Measurements from ENCODE around the gene PPIA. TPM values are rescaled to one million over a fixed set of nuclear protein-coding genes. Genes with fewer than 3 reads are reported as not detected.
A peak's percentile ranks its signal among the peaks of the same experiment; 100 is the strongest.
"Not testable (repeated sequence)": the region's sequence is repeated elsewhere in the genome, so short reads cannot be mapped to it uniquely, and the experiment has no call there.

Gene PPIA
- total RNA-seq, 1 experiment from 2014 or later, result 9,490 TPM

DNA sequence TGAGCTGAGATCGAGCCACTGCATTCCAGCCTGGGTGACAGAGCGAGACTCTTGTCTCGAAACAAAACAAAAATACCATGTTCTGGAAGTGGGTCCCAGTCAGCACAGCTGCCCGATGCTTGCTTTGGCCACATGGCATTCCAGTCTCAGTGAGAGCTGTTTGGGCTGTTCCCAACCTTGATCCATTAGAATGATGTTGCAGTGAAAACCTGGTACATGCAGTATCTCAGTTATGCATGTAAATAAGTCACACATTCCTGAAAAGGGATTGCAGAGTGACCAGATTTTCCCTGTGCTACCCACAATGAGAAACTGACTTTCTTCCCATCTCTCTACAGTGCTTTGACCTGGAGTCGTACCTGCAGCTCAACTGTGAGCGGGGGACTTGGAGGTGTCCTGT lies 32.4 kb upstream of the PPIA start:
- no peak for DNase-seq (ENCODE audit: low read depth)

DNA sequence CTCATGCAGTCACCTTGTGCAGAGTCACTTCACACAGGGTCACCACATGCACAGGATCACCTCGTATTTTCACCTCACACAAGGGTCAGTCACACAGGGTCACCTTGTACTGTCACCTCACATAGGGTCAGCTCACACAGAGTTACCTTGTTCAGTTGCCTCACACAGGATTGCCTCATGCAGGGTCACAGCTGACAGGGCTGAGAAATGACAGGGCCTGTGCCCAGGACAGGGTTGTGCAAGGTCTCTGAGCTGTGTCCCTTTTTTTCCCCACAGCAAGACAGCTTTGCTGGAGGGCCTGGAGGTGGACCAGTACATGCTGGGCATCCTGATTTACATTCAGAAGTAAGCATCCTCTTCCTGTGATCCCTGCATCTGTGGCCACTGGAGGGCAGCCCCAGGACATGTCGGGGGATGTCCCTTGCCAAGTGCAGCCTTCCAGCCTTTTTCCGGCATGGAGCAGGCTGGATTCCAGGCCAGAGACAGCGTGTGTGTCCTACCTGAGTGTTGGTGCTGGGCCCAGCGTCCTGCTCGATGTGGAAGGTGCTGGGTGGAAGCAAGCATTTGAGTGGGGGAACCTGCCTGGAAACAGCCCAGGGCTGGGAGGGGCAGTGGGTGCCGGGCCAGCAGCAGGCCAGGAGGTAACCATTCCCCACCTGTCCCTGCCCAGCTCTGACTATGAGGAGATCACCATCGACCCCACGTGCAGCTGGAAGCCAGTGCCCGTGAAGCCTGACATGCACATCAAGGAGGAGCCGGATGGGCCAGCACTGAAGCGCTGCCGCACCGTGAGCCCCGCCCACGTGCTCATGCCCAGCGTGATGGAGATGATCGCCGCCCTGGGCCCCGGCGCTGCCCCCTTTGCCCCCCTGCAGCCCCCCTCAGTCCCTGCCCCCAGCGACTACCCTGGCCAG lies 31.6 kb upstream of the PPIA start:
- DNase-seq (ENCODE audit: low read depth), result no peak

DNA sequence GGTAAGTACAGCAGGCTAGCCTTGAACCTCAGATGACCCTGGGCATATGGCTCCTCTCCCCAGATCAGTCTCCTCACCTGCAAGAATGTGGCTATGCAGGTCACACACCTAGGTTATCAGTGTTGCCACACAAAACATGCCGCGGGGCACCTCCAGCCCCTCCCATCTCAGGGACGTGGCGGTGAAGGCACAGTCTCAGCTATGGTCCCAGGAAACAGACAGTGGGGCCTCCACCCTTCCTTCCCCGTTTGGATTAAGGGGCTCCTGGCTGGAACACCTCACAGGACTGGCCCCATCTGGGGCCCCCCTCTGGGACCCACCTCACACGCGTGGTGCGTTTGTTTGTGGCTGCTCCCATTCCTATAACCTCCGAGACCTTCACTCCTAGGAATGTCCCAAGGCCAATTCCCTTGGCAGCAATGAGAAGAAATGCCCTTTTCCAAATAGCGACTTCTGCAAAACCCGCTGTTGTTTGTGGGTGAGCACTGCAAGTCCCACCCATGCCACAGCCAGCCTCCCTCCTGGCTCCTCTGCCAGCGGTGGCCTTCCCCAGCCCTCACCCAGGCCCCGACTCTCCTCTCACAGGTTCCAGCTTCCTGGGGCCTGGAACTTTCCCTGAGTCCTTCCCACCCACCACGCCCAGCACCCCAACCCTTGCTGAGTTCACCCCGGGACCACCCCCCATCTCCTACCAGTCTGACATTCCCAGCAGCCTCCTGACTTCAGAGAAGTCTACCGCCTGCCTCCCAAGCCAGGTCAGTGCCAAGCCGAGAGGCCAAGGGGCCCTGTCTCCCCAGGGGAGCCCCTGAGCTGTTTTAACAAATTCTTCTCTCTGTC lies 30.7 kb upstream of the PPIA start:
- no peak for DNase-seq (ENCODE audit: low read depth)

DNA sequence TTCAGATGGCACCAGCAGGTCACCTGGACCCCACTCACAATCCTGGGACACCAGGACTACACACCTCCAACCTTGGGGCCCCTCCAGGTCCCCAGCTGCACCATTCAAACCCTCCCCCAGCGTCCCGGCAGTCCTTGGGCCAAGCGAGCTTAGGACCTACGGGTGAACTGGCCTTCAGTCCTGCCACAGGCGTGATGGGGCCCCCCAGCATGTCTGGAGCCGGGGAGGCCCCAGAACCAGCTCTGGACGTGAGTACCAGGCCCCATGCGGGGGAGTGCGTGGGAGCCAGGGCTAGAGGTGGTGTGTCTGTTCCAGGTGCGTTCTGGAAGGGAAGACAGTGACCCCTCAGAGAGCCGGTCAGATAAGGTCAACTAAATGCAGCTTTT lies 30.1 kb upstream of the PPIA start:
- no peak for DNase-seq (ENCODE audit: low read depth)

DNA sequence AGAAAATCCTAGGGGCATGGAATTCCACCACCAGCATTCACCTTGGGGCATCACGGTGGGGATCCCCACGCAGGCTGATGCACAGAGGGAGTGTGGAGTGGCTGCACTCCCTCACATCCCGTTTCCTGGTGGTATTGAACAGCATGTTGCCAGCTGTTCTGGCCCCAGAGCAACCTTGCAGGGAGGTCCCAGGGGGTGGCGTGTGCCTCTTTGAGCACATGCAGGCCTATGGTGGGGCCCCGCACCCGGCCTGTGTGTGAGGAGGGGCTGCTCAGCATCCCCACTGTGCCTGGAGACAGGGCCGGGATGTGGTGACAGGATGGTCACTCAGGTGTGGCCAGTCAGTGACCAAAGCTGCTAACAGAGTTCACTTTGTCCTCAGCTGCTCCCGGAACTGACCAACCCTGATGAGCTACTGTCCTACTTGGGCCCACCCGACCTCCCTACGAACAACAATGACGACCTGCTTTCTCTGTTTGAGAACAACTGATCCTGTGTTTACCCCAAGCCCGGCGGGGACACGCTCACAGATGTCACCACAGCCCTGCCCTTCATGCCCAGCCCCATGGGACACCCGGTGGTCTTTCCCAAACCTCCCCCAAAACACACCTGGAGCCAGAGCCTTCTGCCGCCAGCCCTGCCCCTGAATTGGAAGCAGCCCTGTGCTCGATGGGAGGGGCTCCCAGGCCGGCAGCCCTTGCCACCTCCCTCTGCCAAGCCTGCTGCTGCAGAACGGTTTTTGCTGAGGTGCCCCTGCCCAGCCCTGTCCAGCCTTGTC lies 29.2 kb upstream of the PPIA start:
- no peak for DNase-seq (ENCODE audit: low read depth)

DNA sequence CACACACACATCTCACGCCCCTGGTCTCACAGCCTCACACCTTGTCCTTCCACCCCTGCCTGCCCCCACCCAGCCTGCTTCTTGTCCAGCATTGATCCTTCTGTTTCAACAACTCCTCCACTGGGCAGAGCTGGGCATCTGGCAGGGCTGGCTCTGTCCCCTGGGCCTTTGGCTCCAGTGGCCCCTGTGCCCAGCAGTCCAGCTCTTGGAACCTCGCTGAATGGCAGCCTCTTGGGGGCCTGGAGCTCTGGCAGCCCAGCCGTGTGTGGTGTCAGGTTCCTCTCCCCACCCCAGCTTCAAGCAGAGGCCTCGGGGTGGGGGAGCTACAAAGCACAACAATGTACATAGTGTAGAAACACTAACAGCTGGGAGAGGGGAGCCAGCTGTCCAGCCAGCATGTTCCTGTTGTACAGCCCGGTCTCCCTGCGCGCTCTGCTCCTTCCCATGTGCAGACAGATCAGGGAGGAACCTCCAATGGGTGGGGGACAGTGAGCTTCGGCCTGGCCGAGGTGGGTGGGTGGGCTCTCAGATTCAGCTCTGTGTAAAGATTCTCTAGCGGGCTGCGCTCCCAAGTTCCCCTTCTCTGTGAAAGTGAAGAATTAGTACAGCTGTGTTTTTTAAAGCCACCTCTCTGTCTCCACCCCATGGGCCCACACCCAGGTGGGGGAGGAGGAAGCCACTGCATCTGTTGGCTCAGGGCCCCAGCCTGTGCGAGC lies 28.4 kb upstream of the PPIA start:
- DNase-seq (ENCODE audit: low read depth), result no peak

DNA sequence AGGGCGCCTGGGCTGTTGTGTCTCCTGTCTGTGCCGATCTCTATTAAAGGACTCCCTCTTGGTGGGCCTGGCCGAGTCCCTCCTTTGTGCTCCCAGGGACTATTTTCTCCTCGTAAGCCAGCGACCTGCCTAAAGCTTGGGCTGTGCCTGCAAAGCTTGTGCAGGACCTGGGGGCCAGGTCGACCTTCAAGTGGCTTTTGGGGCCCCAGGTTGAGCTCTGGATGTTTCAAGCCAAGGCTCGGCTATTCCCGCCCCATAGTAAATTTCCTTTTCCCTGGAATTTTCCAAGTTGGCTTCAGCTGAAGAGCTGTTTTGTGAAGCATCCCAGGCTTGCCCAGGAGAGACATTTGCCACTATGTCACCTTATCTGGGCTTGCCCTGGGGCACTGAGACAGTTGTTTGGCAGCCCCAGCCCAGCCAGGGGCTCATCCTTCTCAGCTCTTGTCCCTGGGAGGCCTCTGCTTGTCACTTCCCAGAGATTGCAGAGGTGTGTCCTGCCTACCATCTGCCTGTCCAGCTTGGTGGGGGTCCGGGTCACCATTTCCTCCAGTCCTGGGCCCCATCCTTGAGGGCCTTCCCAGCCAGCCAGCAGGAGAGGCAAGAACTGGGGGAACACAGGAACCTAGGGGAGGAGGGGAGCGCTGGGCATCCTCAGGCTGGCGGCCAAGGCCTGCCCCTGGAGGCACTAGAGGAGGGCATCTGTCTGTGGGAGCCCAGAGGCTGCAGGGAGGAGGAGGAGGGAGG lies 27.7 kb upstream of the PPIA start:
- no peak for DNase-seq (ENCODE audit: low read depth)

DNA sequence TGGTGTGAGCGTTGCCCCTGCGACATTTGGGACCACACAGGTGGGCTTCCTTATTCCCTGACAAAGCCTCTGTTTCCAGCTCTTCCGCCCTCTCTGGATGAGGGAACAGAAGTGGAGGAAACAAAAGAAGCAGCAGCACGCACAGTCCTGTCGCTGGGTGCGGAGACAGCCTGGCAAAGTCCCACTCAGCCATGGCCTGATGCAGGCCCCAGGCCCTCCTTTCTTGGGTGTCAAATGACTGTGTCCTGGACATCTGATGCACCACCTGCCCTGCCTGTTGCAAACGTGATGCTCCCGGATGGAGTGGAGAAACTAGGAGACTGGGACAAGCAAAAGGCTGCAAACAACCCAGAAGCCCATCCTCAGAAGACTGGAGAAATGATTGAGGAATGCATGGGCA lies 27.1 kb upstream of the PPIA start:
- no peak for DNase-seq (ENCODE audit: low read depth)

DNA sequence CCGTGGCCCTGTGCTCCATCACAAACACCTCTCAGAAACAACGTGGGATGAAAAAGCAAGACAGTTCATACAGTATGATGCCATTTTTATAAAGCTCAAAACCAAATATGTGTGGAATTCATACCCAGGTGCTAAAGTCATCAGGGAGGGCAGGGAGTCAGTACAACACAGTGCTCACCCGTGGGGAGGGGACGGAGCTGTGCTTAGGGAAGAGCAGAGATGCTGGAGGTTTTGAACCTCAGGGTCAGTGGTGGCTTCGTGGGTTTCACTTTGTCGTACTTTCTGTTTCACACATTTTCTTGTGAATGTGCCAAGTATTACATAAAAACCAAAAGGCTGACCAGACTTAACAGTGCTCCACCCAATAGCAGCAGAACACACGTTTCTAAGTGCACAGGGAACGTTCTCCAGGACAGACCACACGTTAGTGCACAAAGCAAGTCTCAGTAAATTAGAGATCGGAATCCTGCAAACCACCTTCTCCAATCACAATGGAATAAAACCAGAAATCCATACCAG lies 26.6 kb upstream of the PPIA start:
- peak; percentile 63 for DNase-seq (ENCODE audit: low read depth)

DNA sequence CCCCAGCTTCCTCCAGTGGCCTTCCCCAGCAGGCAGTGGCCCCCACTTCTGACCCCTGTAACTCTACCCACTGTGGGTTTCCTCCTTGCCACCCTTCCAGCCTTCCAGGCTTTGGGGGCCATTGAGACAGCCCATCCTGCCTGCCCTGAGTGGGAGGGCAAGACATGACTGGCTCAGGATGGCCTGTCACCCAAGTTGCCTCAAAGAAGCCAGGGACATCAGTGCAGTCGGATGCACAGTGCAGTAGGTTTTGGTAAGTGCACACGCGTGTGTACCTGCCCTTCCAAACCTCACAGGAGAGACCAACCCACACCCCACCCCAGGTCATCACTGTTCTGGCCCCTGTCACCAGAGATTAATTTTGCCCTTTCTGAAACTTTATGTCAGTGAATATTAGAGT lies 25.1 kb upstream of the PPIA start:
- no peak for DNase-seq (ENCODE audit: low read depth)

DNA sequence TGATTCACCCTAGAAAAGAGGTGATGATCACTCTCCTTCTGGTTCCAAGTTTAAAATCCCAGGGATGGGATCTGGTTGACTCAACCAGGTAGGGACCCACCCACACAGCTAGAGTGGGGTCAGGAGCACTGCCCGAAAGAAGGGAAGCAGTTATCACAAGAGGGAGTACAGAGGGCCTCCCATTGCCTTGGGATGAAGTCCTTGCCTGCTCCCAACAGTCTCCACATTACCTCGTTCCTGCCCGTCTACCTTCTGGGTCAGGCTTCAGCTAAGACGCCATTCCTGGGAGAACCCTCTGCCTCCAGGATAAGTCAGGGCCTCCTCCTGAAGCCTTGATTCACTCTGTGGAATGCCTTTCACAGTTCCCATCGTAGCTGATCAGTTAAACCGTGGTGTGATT lies 24.0 kb upstream of the PPIA start:
- DNase-seq (ENCODE audit: low read depth), result no peak

DNA sequence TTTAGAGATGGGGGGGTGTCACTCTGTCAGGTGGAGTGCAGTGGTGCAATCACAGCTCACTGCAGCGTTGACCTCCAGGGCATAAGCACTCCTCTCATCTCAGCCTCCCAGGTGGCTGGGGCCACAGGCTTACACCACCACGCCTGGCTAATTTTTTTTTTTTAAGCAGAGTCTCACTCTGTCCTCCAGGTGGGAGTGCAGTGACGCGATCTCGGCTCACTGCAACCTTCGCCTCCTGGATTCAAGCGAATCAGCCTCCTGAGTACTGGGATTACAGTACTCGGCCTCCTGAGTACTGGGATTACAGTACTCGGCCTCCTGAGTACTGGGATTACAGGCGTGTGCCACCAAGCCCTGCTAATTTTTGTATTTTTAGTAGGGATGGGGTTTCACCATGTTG lies 23.6 kb upstream of the PPIA start:
- DNase-seq (ENCODE audit: low read depth), result no peak

DNA sequence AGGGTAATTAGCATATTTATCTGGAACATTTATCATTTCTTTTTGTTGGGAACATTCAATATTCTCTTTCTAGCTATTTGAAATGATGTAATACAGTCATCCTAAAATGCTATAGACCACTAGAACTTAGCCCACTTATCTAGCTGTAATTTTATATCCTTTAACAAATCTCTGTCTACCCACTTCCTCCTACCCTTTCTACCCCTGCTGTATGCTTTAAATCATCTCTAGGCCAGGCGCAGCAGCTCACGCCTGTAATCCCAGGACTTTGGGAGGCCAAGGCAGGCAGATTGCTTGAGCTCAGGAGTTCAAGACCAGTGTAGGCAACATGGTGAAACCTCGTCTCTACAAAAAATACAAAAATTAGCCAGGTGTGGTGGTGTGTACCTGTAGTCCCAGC lies 22.0 kb upstream of the PPIA start:
- not testable (repeated sequence) for DNase-seq (ENCODE audit: low read depth)

DNA sequence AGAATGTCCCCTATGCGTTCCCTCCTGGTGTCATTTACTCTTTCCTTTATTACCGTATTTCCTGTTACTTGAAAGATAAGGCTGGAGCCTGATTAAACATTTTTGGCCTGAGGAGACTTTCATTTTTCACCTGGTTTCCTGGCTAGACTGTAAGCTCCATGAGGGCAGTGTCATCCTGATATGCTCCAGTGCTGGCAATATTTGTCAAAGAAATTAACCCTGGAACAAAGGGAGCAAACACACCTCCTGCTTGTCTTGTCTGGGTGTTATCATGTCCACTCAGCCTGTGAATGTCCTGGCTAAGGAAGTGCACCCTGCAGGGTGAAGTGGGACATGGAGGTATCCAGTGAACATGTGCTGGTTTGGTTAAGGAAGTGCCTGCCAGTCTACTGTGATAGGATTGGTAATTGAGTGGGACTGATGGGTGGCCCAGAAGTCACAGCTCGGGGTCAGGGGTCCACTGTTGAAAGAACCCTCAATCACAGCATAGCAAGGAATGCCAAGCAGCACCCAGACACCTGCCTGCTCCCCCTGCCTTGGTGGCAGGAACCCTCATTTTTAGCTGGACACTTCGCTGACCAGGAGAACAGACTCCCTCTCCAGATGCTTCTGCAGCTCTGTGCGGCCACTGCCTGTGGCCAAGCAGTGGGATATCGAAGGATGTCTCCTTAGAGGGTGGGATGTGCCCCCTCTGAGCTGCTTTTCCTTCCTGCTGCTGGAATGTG lies 20.9 kb upstream of the PPIA start:
- no peak for DNase-seq (ENCODE audit: low read depth)

DNA sequence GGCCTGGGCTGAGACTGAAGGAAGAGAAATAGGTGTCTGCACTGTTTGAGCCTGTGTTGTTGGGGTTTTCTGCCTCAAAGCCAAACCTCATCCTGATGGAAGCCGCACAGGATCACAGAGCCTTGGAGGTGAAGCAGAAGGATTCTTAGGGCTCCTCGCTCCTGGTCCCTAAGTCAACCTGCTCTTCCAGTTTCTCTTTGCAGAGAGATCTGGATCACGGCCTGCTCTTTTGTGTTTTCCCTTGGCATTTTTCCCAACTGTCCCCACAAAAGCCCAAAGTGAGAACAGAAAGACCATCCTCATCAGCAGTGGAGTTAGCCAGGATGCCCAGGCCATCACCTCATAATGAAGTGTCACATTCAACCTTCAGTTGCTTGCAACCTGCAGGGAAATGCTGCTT lies 20.3 kb upstream of the PPIA start:
- DNase-seq (ENCODE audit: low read depth), result no peak

DNA sequence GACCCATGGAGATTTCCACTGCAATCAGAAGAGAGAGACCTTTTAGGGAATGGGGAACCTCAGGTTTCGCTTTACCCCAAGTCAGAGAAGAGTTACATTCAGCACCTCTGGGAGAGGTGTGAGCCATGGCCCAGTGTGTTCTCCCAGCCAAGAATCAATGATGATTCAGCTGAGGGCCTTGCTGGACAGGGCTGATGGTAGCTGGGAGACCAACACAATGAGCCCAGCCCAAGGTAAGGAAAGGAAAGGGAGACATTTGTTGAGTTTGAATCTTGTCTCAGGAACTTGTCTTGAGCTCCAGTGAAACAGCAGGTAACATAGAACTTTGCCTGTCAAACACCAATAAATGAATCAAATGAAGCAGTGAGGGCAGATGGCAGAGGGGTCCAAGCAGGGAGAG lies 14.0 kb upstream of the PPIA start:
- no peak for DNase-seq (ENCODE audit: low read depth)

DNA sequence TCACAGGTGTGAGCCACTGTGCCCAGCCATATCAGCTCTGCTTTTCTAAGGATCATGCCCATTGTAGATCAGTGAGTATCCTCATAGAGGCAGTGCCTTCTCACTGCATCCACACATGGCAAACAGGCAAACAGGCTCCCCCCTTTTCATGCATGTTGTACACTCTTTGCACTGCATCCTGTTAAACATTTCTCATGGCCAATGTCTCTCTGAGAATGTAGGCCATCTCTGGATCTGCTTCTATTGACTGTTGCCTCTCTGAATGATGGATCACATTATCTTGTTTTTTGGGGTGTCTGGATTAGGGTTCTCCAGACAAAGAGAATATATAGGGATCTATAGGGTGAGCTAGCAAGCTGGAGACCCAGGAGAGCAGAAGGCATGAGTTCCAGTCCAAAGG lies 13.1 kb upstream of the PPIA start:
- no peak for DNase-seq (ENCODE audit: low read depth)

DNA sequence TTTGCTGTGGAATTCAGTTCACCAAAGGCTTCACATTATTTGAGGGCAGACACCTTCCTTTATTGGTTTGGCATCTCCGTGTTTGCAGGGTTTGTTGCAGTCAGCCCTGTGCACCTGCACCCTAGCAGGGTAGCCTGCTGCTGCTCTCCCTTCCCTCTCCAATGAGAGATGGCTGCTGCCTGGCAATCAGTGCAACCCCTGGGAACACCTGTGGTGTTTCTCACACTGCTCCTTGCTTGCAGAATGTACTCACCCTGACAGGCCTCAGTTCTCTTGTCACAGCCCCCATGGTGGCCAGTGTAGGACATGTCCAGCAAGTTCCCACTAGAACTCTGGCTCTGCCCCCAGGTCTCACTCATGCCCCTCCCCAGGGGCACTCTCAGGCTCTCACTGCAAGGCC lies 12.1 kb upstream of the PPIA start:
- no peak for DNase-seq (ENCODE audit: low read depth)

DNA sequence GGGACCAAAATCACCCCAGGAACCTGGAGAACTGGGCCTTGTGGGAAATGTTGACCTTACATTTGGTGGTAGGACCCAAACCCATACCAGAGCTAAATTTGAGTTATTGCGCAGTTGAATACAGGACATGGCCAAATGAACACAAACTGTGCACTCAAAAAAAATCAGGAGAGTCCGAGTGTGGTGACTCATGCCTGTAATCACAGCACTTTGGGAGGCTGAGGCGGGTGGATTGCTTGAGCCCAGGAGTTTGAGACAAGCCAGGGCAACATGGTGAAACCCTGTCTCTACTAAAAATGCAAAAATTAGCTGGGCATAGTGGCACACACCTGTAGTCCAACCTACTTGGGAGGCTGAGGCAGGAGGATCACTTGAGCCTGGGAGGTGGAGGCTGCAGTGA lies 11.3 kb upstream of the PPIA start:
- not testable (repeated sequence) for DNase-seq (ENCODE audit: low read depth)

DNA sequence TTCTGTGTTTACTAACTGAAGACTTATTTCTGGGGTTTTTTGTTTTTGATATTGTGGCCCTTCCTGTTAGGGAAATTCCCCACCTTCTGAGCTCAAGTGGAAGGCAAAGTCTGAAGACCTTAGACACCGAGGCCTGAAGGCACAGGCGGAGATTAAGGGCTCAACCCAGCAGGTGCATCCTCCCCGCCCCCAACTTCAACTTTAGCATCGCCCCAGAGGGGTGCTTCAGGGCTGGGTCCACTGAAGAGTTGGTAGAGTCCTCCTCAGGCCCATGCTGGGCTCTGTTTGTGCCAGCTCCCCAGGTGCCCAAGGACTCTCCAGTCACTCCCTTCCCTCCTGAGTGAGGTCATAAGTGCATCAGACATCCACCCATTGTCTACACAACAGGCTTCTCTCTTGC lies 9.4 kb upstream of the PPIA start:
- DNase-seq (ENCODE audit: low read depth), result no peak

Measured in RPMI7951 (cell line).